Measurements from ENCODE around the gene OXGR1. TPM values are rescaled to one million over a fixed set of nuclear protein-coding genes. Genes with fewer than 3 reads are reported as not detected.

OXGR1 gene
- total RNA-seq, 1 experiment from 2014 or later = not detected

GRCh38 chr13:97005625-97006262 is 11.5 kb upstream of the OXGR1 start:
- no peaks in the 10 kb centered on the region for H3K23me2 ChIP-seq (ENCODE audit: insufficient read length, low read depth, low read length, poor library complexity, severe bottlenecking)
- H2BK120ac ChIP-seq (ENCODE audit: low read depth, low read length, poor library complexity, severe bottlenecking) = no peak overlapping the region
- H3K18ac ChIP-seq (ENCODE audit: insufficient read length, low read depth, low read length) = no peak overlapping the region
- H2AK5ac ChIP-seq (ENCODE audit: insufficient read length, low read length) = no peak overlapping the region
- no peaks in the 10 kb centered on the region for H4K20me1 ChIP-seq (ENCODE audit: control insufficient read depth, insufficient read depth, insufficient read length)
- no peak overlapping the region for H3K4me2 ChIP-seq (ENCODE audit: insufficient read depth, insufficient read length, low read length)
- no peak overlapping the region for H3K27ac ChIP-seq (ENCODE audit: insufficient read length, low read depth, low read length)
- Mint-ChIP-seq H3K4me3 (no peak overlapping the region), H3K27me3 (ENCODE audit: low read depth) (peaks cover 92% of the 10 kb centered on the region), H3K4me1 (peaks cover 0 to under 1% of the 10 kb centered on the region in 2 experiments; a peak in 1 of 4 replicates), H3K36me3 (ENCODE audit: insufficient read depth in 1 of 3, low read depth in 3 of 3) (no peaks in the 10 kb centered on the region), H3K9me3 (no peaks in the 10 kb centered on the region), H3K27ac (no peak overlapping the region)
- H3K9ac ChIP-seq (ENCODE audit: extremely low read depth, insufficient read length, low read length) = no peak overlapping the region
- no peak overlapping the region for H3K4ac ChIP-seq (ENCODE audit: low read depth, low read length)
- H3K79me1 ChIP-seq (ENCODE audit: insufficient read depth, low read depth, low read length, poor library complexity, severe bottlenecking) = no peaks in the 10 kb centered on the region
- H2BK12ac ChIP-seq (ENCODE audit: insufficient read length, low read depth, low read length) = no peak overlapping the region
- no peak overlapping the region for H3K56ac ChIP-seq (ENCODE audit: insufficient read length, low read depth, low read length)
- H3K14ac ChIP-seq (ENCODE audit: insufficient read depth, low read length) = no peak overlapping the region
- WGBS (ENCODE audit: extremely low coverage, insufficient read length, low lambda C conversion rate) = no CpG with 5 or more reads among the region's 1 CpG
- peaks cover 20% of the 10 kb centered on the region; the same call in 1 of the 2 replicates for H3K27me3 ChIP-seq (ENCODE audit: insufficient read depth, low read length)
- H2BK20ac ChIP-seq (ENCODE audit: low read depth, low read length, poor library complexity, severe bottlenecking) = no peak overlapping the region
- no peak overlapping the region for H2AFZ ChIP-seq (ENCODE audit: low read length)
- H2BK15ac ChIP-seq (ENCODE audit: low read depth, low read length) = no peak overlapping the region
- no peaks in the 10 kb centered on the region for H3K9me3 ChIP-seq (ENCODE audit: control insufficient read depth, low read depth, low read length)
- no peak overlapping the region for H2BK5ac ChIP-seq (ENCODE audit: insufficient read length, low read length)
- H3T11ph ChIP-seq (ENCODE audit: low read length) = no peak overlapping the region
- no peaks in the 10 kb centered on the region for H3K4me1 ChIP-seq (ENCODE audit: insufficient read depth, low read length)
- H4K8ac ChIP-seq (replicated peaks; ENCODE audit: insufficient read length, low read depth, low read length) = no peak overlapping the region
- no peak for TF ChIP-seq CTCF (conservative IDR thresholded peaks at IDR 0.05)
- H3K23ac ChIP-seq (ENCODE audit: insufficient read length, low read depth, low read length) = no peak overlapping the region
- no peak for DNase-seq
- H4K91ac ChIP-seq (ENCODE audit: insufficient read length, low read depth, low read length) = no peak overlapping the region
- no peak overlapping the region for H4K5ac ChIP-seq (ENCODE audit: insufficient read length, low read depth, low read length)
- no peaks in the 10 kb centered on the region for H3K79me2 ChIP-seq (ENCODE audit: insufficient read depth, low read length)

All from H9 (cell line).